ENCODE data around the gene ATP2A2.
"Not testable (repeated sequence)": the region's sequence is repeated elsewhere in the genome, so short reads cannot be mapped to it uniquely, and the experiment has no call there.

The ATP2A2 gene

GRCh38 chr12:110343736-110344555 is 62.9 kb downstream of the ATP2A2 start:
- no peak for DNase-seq

DNA sequence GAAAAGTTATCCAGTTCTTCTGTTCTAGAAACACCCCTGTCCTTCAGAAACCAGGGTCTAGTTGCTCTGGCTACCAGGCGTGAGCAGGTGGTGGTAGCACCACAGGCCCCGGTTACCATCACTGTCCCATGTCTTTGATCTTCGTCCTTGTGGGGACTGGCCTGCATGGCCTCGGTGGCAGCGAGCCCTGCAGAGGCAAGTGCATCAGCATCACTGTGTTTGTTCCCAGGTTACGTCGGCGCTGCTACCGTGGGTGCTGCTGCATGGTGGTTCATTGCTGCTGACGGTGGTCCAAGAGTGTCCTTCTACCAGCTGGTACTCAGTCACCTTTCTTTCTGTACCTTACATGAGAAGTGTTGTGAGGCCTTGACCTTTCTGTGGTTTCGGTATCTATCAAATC is 63.6 kb downstream of the ATP2A2 start:
- no peak for DNase-seq

GRCh38 chr12:110345176-110345661 is 64.2 kb downstream of the ATP2A2 start:
- no peak for DNase-seq

GRCh38 chr12:110345963-110346362 is 64.9 kb downstream of the ATP2A2 start:
- DNase-seq = no peak

GRCh38 chr12:110347767-110348166 is 66.7 kb downstream of the ATP2A2 start:
- DNase-seq = no peak

- DNase-seq = no peak
Measured at GRCh38 chr12:110348431-110349059, 67.5 kb downstream of the ATP2A2 start.

GRCh38 chr12:110349096-110349495 is 68.0 kb downstream of the ATP2A2 start:
- no peak for DNase-seq

GRCh38 chr12:110349514-110350151 is 68.6 kb downstream of the ATP2A2 start:
- DNase-seq = no peak

DNA sequence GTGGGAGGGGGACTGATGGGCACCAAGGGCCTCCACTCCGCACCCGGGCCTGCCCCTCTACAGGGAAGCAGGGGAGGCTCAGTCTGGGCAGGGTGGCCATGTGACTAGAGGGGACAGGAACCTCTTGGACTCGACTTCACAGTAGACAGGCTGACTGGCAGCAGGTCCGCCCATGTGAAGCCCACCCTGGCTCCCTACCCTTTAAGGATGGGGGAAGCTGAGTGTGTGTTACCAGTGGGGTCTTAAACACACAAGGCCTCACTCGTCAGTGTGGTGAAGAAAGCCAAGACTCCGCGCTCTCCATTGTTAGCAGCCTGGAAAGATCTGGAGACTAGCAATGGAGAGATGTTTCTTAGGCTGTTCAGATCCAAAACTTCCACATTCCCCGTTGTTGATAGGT is 70.1 kb downstream of the ATP2A2 start:
- no peak for DNase-seq

DNA sequence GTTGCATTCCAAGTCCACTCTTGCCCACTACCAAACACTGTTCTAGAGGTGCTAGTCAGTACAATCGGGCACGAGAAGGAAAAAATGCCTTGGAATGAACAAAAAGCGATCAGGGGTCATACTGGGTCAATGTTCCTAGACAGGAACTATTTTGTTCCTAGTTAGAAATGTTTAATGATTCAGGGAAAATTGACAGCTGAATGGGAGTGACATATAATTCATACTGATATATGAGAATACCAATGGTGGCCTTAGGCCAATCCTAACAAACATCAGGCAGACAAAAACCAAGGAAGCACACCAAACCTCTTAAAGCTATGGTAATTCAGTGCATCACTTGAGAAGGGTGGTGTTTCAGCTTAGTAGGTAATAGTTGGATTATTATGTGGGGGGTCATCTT is 71.4 kb downstream of the ATP2A2 start:
- no peak for DNase-seq

GRCh38 chr12:110353211-110353965 is 72.3 kb downstream of the ATP2A2 start:
- DNase-seq = no peak

- no peak for DNase-seq
Measured at GRCh38 chr12:110354172-110354780, 73.2 kb downstream of the ATP2A2 start.

GRCh38 chr12:110355073-110355472 is 74.0 kb downstream of the ATP2A2 start:
- DNase-seq = peak; percentile 31

GRCh38 chr12:110358384-110359097 is 77.5 kb downstream of the ATP2A2 start:
- DNase-seq = not testable (repeated sequence)

- DNase-seq = no peak
Measured at GRCh38 chr12:110361216-110361615, 80.2 kb downstream of the ATP2A2 start.

DNA sequence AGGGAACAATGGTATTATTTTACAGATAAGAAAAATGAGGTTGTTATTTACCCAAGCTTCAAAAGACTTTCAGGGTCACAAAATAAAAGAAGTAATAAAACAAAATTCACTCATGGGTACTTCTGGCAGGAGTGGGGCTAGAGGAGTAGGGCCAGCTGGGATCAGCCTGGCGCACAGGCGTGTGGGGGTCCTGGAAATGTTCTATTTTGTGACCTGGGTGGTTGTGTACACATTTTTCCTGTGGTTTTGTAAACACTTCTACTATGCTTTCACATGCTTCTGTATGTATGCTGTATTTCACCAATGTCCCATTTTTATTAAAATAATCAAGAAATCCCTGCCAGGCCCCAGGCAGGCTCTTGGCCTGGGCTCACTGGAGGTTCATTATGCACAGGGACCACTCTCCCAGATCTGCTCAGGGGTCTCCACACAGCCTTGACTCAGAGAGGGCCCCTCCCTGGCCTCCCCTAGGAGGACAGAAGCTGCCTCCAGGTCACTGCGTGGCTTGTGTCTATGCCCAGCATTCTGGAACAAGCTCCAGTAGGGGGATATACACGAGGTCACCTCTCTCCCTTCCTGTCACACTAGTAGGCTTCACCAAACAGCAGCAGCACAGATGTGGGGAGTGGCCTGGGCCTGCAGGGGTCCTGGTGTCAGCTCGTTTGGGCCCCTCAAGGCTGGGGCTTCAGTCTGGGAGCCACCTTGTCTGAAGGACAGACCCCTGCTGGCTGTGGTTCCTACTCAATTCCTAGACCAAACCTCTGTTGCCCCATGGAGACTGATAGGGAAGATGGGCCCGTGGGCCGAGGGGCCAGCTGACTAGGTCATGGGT is 84.7 kb downstream of the ATP2A2 start:
- no peak for DNase-seq

GRCh38 chr12:110366321-110367142 is 85.5 kb downstream of the ATP2A2 start:
- no peak for DNase-seq

DNA sequence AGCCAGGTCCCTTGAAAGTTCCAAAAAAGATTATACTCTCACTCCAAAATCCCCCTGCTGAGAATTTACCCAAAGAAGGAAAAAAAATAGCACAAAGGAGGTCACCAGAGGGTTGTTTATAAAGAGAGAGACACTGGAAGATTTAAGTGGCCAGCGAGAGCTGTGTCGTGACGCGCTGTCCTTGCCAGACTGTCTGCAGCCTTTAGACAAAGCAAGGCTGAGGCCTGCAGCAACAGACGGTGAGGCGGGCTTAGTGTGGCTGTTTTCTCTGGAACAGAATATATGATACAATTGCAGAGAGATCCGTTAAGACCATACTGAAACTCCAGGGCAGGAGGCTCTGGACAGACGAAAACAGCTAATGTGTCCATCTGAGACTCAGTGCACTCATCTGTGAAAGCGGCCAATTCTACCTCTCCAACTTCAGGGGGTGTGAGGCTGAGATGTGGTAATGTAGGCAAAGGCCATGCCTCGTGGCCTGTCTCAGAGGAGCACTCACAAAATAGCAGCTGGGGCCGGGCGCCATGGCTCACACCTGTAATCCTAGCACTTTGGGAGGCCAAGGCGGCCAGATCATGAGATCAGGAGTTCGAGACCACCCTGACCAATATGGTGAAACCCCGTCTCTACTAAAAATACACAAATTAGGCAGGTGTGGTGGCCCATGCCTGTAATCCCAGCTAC is 86.3 kb downstream of the ATP2A2 start:
- DNase-seq = no peak

DNA sequence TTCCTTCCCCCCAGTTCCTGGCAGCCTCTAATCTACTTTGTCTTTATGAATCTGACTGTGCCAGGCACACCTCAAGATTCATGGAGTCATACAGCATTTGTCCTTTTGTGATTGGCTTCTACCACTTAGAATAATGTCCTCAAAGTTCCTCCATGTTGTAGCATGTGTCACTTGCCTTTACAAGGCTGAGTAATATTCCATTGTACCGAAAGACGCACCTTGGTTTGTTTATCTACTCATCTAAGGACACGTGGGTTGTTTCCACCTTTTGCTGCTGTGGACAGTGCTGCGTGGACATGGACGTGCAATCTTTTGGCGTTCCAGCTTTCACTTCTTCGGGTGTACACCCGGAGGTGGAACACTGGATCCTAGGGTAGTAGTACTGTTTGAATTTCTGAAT is 88.9 kb downstream of the ATP2A2 start:
- no peak for DNase-seq

All from EL (cell line).